ENCODE measurements around the gene ARSH.

Gene ARSH

GRCh38 chrX:2984342-2984741, 22.0 kb upstream of the ARSH start:
- no peak for TF ChIP-seq CTCF (IDR thresholded peaks at IDR 0.05; ENCODE audit: low read depth, low read length, missing control alignments)
- no peak for DNase-seq (ENCODE audit: extremely low read depth, low read depth)
- H3K4me3 ChIP-seq (replicated peaks; ENCODE audit: low read depth, low read length): no peak overlapping the region

GRCh38 chrX:2989565-2989964, 16.8 kb upstream of the ARSH start:
- no peak overlapping the region for H3K4me3 ChIP-seq (replicated peaks; ENCODE audit: low read depth, low read length)
- TF ChIP-seq CTCF (IDR thresholded peaks at IDR 0.05; ENCODE audit: low read depth, low read length, missing control alignments): no peak
- no peak for DNase-seq (ENCODE audit: extremely low read depth, low read depth)

- no peak for DNase-seq (ENCODE audit: extremely low read depth, low read depth)
- H3K4me3 ChIP-seq (replicated peaks; ENCODE audit: low read depth, low read length): no peak overlapping the region
Observed at GRCh38 chrX:3010532-3010931, 4.2 kb downstream of the ARSH start.

GRCh38 chrX:3017492-3017891, 11.1 kb downstream of the ARSH start:
- TF ChIP-seq CTCF (IDR thresholded peaks at IDR 0.05; ENCODE audit: low read depth, low read length, missing control alignments): no peak
- no peak for DNase-seq (ENCODE audit: extremely low read depth, low read depth)
- H3K4me3 ChIP-seq (replicated peaks; ENCODE audit: low read depth, low read length): no peak overlapping the region

More at GRCh38 chrX:3010532-3010931, 4.2 kb downstream of the ARSH start:
- no peak for TF ChIP-seq CTCF (IDR thresholded peaks at IDR 0.05; ENCODE audit: low read depth, low read length, missing control alignments)

GRCh38 chrX:3024176-3024575, 17.8 kb downstream of the ARSH start:
- TF ChIP-seq CTCF (IDR thresholded peaks at IDR 0.05; ENCODE audit: low read depth, low read length, missing control alignments): no peak
- no peak for DNase-seq (ENCODE audit: extremely low read depth, low read depth)
- H3K4me3 ChIP-seq (replicated peaks; ENCODE audit: low read depth, low read length): no peak overlapping the region

GRCh38 chrX:3026074-3026815, 19.9 kb downstream of the ARSH start:
- TF ChIP-seq CTCF (IDR thresholded peaks at IDR 0.05; ENCODE audit: low read depth, low read length, missing control alignments): no peak
- no peak overlapping the region for H3K4me3 ChIP-seq (replicated peaks; ENCODE audit: low read depth, low read length)
- DNase-seq (ENCODE audit: extremely low read depth, low read depth): no peak

GRCh38 chrX:3029129-3029528, 22.8 kb downstream of the ARSH start:
- H3K4me3 ChIP-seq (replicated peaks; ENCODE audit: low read depth, low read length): no peak overlapping the region
- no peak for DNase-seq (ENCODE audit: extremely low read depth, low read depth)
- TF ChIP-seq CTCF (IDR thresholded peaks at IDR 0.05; ENCODE audit: low read depth, low read length, missing control alignments): no peak

All from HFF-Myc (cell line).